HG03196 (cell line): ENCODE results near the gene FYB2.

Experiments used
- ATAC-seq: cut with Tn5 transposase; IDR thresholded peaks from one replicate; pipeline ENCODE4 v1.9.1; 2021; ENCODE audit not compliant: unreplicated experiment

Gene FYB2

GRCh38 chr1:56835657-56836056 is 16.5 kb upstream of the FYB2 start:
- no peak for ATAC-seq

- no peak for ATAC-seq
These were observed 15.1 kb upstream of the FYB2 start for GRCh38 chr1:56834137-56834900.

GRCh38 chr1:56833088-56833487 is 13.9 kb upstream of the FYB2 start:
- ATAC-seq = no peak

GRCh38 chr1:56831871-56832693 is 12.9 kb upstream of the FYB2 start:
- ATAC-seq = peak; percentile 58

GRCh38 chr1:56830052-56830451 is 10.8 kb upstream of the FYB2 start:
- ATAC-seq = no peak

GRCh38 chr1:56827711-56828110 is 8.5 kb upstream of the FYB2 start:
- ATAC-seq = no peak

GRCh38 chr1:56825436-56825835 is 6.2 kb upstream of the FYB2 start:
- ATAC-seq = no peak

GRCh38 chr1:56824938-56825337 is 5.7 kb upstream of the FYB2 start:
- no peak for ATAC-seq

GRCh38 chr1:56824271-56824670 is 5.1 kb upstream of the FYB2 start:
- no peak for ATAC-seq

GRCh38 chr1:56821462-56821797 is 2.2 kb upstream of the FYB2 start:
- no peak for ATAC-seq

GRCh38 chr1:56820755-56821461 is 1.7 kb upstream of the FYB2 start:
- peak; percentile 69 for ATAC-seq

- ATAC-seq = no peak
These were observed 1.3 kb downstream of the FYB2 start for GRCh38 chr1:56817716-56818463.

GRCh38 chr1:56816909-56817308 is 2.3 kb downstream of the FYB2 start:
- ATAC-seq = peak; percentile 54

- ATAC-seq = no peak
These were observed 2.9 kb downstream of the FYB2 start for GRCh38 chr1:56816264-56816663.

- no peak for ATAC-seq
These were observed 5.0 kb downstream of the FYB2 start for GRCh38 chr1:56814205-56814604.

- no peak for ATAC-seq
These were observed 7.9 kb downstream of the FYB2 start for GRCh38 chr1:56811331-56811730.

GRCh38 chr1:56808410-56808809 is 10.8 kb downstream of the FYB2 start:
- no peak for ATAC-seq

- no peak for ATAC-seq
These were observed 12.4 kb downstream of the FYB2 start for GRCh38 chr1:56806804-56807203.

GRCh38 chr1:56803561-56804156 is 15.5 kb downstream of the FYB2 start:
- ATAC-seq = no peak

GRCh38 chr1:56799605-56800400 is 19.4 kb downstream of the FYB2 start:
- no peak for ATAC-seq
